GM13976 (cell line): ENCODE results near the gene IST1.

Experiments
- DNase-seq: peaks from one replicate; pipeline ENCODE4 v3.0.0; 2012; ENCODE audit warnings: low spot score
- in situ Hi-C: fragments of 300-500 bp; cut with MboI; formaldehyde crosslinking; loops from one replicate; pipeline ENCODE4 v1.12.0; 2022; ENCODE audit warnings: low sequenced_read_pairs, mixed read lengths, inconsistent platforms; ENCODE audit not compliant: unreplicated experiment
- TF ChIP-seq, protein P1 (sequence below): IDR thresholded peaks from 2 replicates; pipeline ENCODE4 v1.5.1; 2012; ENCODE audit warnings: borderline replicate concordance, mild to moderate bottlenecking; ENCODE audit not compliant: insufficient read depth; ENCODE audit errors: extremely low read depth, missing control alignments, control extremely low read depth

IST1 gene

DNA sequence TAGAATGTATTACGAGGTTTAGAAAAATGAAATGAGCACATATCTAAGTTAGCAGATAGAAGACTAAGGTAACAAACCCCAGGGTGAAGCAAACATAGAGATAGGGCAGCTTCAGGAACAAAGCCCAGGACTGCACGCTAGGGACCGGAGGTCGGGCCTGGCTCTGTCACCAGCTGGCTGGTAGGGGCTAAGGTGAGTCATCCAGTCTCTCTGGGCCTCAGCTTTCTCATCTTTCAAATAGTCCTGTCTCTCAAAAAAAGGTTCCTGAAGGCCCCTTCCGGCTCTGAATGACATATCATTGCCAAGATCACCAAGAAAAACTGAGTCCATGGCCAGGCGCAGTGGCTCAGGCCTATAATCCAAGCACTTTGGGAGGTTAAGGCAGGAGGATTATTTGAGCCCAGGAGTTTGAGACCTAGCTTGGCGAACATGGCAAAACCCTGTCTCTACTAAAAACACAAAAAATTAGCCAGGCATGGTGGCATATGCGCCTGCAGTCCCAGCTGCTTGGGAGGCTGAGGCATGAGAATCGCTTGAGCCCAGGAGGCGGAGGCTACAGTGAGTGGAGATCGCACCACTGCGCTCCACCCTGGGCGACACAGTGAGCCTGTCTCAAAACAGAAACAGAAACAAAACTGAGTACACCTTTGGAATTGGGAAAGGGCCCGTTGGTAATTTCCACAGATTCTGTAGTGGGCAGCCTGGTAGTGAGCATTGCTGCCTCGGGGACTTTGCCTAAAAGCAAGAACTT, 78.9 kb downstream of the IST1 start:
- in situ Hi-C loops: no loop called here
- no peak for DNase-seq
- TF ChIP-seq, protein P1, sequence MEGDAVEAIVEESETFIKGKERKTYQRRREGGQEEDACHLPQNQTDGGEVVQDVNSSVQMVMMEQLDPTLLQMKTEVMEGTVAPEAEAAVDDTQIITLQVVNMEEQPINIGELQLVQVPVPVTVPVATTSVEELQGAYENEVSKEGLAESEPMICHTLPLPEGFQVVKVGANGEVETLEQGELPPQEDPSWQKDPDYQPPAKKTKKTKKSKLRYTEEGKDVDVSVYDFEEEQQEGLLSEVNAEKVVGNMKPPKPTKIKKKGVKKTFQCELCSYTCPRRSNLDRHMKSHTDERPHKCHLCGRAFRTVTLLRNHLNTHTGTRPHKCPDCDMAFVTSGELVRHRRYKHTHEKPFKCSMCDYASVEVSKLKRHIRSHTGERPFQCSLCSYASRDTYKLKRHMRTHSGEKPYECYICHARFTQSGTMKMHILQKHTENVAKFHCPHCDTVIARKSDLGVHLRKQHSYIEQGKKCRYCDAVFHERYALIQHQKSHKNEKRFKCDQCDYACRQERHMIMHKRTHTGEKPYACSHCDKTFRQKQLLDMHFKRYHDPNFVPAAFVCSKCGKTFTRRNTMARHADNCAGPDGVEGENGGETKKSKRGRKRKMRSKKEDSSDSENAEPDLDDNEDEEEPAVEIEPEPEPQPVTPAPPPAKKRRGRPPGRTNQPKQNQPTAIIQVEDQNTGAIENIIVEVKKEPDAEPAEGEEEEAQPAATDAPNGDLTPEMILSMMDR: no peak
